ENCODE measurements around the gene GLB1L2.
"Not testable (repeated sequence)": the region's sequence is repeated elsewhere in the genome, so short reads cannot be mapped to it uniquely, and the experiment has no call there.

GLB1L2 gene

GRCh38 chr11:134337051-134337450, 5.3 kb downstream of the GLB1L2 start:
- no peak for DNase-seq
- TF ChIP-seq GATA1 (IDR thresholded peaks at IDR 0.05; ENCODE audit: low read depth, low read length) (no peak), POLR2A (IDR thresholded peaks at IDR 0.05; ENCODE audit: low read length) (no peak)

GRCh38 chr11:134338068-134338467, 6.3 kb downstream of the GLB1L2 start:
- TF ChIP-seq POLR2A (IDR thresholded peaks at IDR 0.05; ENCODE audit: low read length) (no peak), GATA1 (IDR thresholded peaks at IDR 0.05; ENCODE audit: low read depth, low read length) (no peak)

GRCh38 chr11:134338654-134339053, 6.9 kb downstream of the GLB1L2 start:
- TF ChIP-seq GATA1 (IDR thresholded peaks at IDR 0.05; ENCODE audit: low read depth, low read length) (no peak), POLR2A (IDR thresholded peaks at IDR 0.05; ENCODE audit: low read length) (no peak)

More at GRCh38 chr11:134338068-134338467, 6.3 kb downstream of the GLB1L2 start:
- DNase-seq: no peak

GRCh38 chr11:134339756-134340155, 8.0 kb downstream of the GLB1L2 start:
- DNase-seq: no peak
- TF ChIP-seq POLR2A (IDR thresholded peaks at IDR 0.05; ENCODE audit: low read length): no peak
- no peak for TF ChIP-seq GATA1 (IDR thresholded peaks at IDR 0.05; ENCODE audit: low read depth, low read length)

More at GRCh38 chr11:134338654-134339053, 6.9 kb downstream of the GLB1L2 start:
- DNase-seq: no peak

- TF ChIP-seq GATA1 (IDR thresholded peaks at IDR 0.05; ENCODE audit: low read depth, low read length): no peak
- no peak for TF ChIP-seq POLR2A (IDR thresholded peaks at IDR 0.05; ENCODE audit: low read length)
- DNase-seq: no peak
Observed at GRCh38 chr11:134340354-134340964, 8.7 kb downstream of the GLB1L2 start.

- no peak for DNase-seq
- TF ChIP-seq POLR2A (IDR thresholded peaks at IDR 0.05; ENCODE audit: low read length): no peak
- no peak for TF ChIP-seq GATA1 (IDR thresholded peaks at IDR 0.05; ENCODE audit: low read depth, low read length)
Observed at GRCh38 chr11:134341805-134342571, 10.2 kb downstream of the GLB1L2 start.

GRCh38 chr11:134342572-134343340, 11.0 kb downstream of the GLB1L2 start:
- no peak for TF ChIP-seq GATA1 (IDR thresholded peaks at IDR 0.05; ENCODE audit: low read depth, low read length)
- no peak for TF ChIP-seq POLR2A (IDR thresholded peaks at IDR 0.05; ENCODE audit: low read length)
- no peak for DNase-seq

GRCh38 chr11:134343646-134344045, 11.9 kb downstream of the GLB1L2 start:
- DNase-seq: no peak
- TF ChIP-seq GATA1 (IDR thresholded peaks at IDR 0.05; ENCODE audit: low read depth, low read length) (no peak), POLR2A (IDR thresholded peaks at IDR 0.05; ENCODE audit: low read length) (no peak)

- DNase-seq: not testable (repeated sequence)
Observed at GRCh38 chr11:134344497-134345236, 12.9 kb downstream of the GLB1L2 start.

- TF ChIP-seq POLR2A (IDR thresholded peaks at IDR 0.05; ENCODE audit: low read length) (no peak), GATA1 (IDR thresholded peaks at IDR 0.05; ENCODE audit: low read depth, low read length) (no peak)
- DNase-seq: no peak
Observed at GRCh38 chr11:134345237-134345550, 13.4 kb downstream of the GLB1L2 start.

GRCh38 chr11:134346101-134346975, 14.6 kb downstream of the GLB1L2 start:
- no peak for DNase-seq
- no peak for TF ChIP-seq GATA1 (IDR thresholded peaks at IDR 0.05; ENCODE audit: low read depth, low read length)
- TF ChIP-seq POLR2A (IDR thresholded peaks at IDR 0.05; ENCODE audit: low read length): no peak

- TF ChIP-seq GATA1 (IDR thresholded peaks at IDR 0.05; ENCODE audit: low read depth, low read length) (no peak), POLR2A (IDR thresholded peaks at IDR 0.05; ENCODE audit: low read length) (no peak)
- DNase-seq: no peak
Observed at GRCh38 chr11:134346976-134347350, 15.2 kb downstream of the GLB1L2 start.

GRCh38 chr11:134347441-134347840, 15.7 kb downstream of the GLB1L2 start:
- no peak for TF ChIP-seq POLR2A (IDR thresholded peaks at IDR 0.05; ENCODE audit: low read length)
- TF ChIP-seq GATA1 (IDR thresholded peaks at IDR 0.05; ENCODE audit: low read depth, low read length): no peak
- DNase-seq: no peak
